ENCODE data around the gene ADRA1B. TPM values are rescaled to one million over a fixed set of nuclear protein-coding genes. Genes with fewer than 3 reads are reported as not detected.

Gene ADRA1B
- total and polyA plus RNA-seq, 10 of the 15 experiments (the other 5 are each of a cell fraction or from before 2014, with no cell fraction given), result 0.04 TPM; not detected in 9

- Histone ChIP-seq H3K4me1 (ENCODE audit: control insufficient read depth, insufficient read depth, low read length) (no peaks in the 10 kb centered on the region), H3K9ac (ENCODE audit: control insufficient read depth, insufficient read depth, low read length) (no peak overlapping the region), H3K27me3 (replicated peaks in 1 of 2; ENCODE audit: control insufficient read depth in 2 of 2, insufficient read depth in 2 of 2, low read length in 1 of 2) (peaks cover 6 to 10% of the 10 kb centered on the region in 2 experiments), H3K4me3 (no peak overlapping the region), H3K4me2 (ENCODE audit: control insufficient read depth, insufficient read depth) (no peak overlapping the region), H4K20me1 (ENCODE audit: control insufficient read depth, insufficient read depth) (no peaks in the 10 kb centered on the region), H3K27ac (ENCODE audit: control insufficient read depth, insufficient read depth) (no peak overlapping the region), H3K79me2 (ENCODE audit: control insufficient read depth, insufficient read depth, low read length) (no peaks in the 10 kb centered on the region), H3K36me3 (ENCODE audit: control insufficient read depth in 2 of 2, insufficient read depth in 2 of 2, low read length in 1 of 2) (no peaks in the 10 kb centered on the region), H2AFZ (ENCODE audit: control insufficient read depth, low read depth, low read length) (no peak overlapping the region), H3K9me3 (replicated peaks; ENCODE audit: control insufficient read depth, insufficient read depth, low read length) (no peaks in the 10 kb centered on the region)
- intact Hi-C loops (cut with micrococcal nuclease; ENCODE audit: unreplicated experiment) (loop anchor here (10.0 kb wide), 1 partner anchor 579 kb away; the partner anchor contains the start of gene IL12B), in situ Hi-C loops (cut with MboI) (loop anchor here (10.0 kb wide), 1 partner anchor 469 kb away; no protein-coding TSS in a partner anchor)
- no peak for TF ChIP-seq RELA (IDR thresholded peaks at IDR 0.05; ENCODE audit: borderline replicate concordance, partially characterized antibody)
- TF ChIP-seq YY1 (IDR thresholded peaks at IDR 0.05; ENCODE audit: low read depth, low read length), result no peak
- no peak for TF ChIP-seq CBX3 (IDR thresholded peaks at IDR 0.05; ENCODE audit: borderline replicate concordance, low read depth)
- no peak for TF ChIP-seq BHLHE40 (IDR thresholded peaks at IDR 0.05; ENCODE audit: borderline replicate concordance in 1 of 2, low read depth in 2 of 2, low read length in 1 of 2)
- TF ChIP-seq SUPT20H (IDR thresholded peaks at IDR 0.05; ENCODE audit: borderline replicate concordance, control insufficient read depth, low read depth, low read length), result no peak
- TF ChIP-seq, protein P1, sequence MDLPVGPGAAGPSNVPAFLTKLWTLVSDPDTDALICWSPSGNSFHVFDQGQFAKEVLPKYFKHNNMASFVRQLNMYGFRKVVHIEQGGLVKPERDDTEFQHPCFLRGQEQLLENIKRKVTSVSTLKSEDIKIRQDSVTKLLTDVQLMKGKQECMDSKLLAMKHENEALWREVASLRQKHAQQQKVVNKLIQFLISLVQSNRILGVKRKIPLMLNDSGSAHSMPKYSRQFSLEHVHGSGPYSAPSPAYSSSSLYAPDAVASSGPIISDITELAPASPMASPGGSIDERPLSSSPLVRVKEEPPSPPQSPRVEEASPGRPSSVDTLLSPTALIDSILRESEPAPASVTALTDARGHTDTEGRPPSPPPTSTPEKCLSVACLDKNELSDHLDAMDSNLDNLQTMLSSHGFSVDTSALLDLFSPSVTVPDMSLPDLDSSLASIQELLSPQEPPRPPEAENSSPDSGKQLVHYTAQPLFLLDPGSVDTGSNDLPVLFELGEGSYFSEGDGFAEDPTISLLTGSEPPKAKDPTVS (IDR thresholded peaks at IDR 0.05; ENCODE audit: low read depth, low read length), result no peak
- BruUV-seq (replicated peaks), result no TSS peak
- FAIRE-seq (no peak), ATAC-seq (no peak), DNase-seq (ENCODE audit: low read depth, low spot score) (no peak)
- SMC1A ChIA-PET (ENCODE audit: uncharacterized antibody, unreplicated experiment), result interaction anchor here (0.9 to 1.3 kb wide), 2 partner anchors 96 to 409 kb away, joined by 3 read pairs; no protein-coding TSS in a partner anchor
- CTCF ChIA-PET, result interaction anchor here (2.0 kb wide), 1 partner anchor 469 kb away, joined by 8 read pairs; no protein-coding TSS in a partner anchor
- POLR2A ChIA-PET, result no interaction called here
- RAD21 ChIA-PET (ENCODE audit: unreplicated experiment), result interaction anchor here (1.0 kb wide), 1 partner anchor 581 kb away, joined by 3 read pairs; no protein-coding TSS in a partner anchor
Observed at GRCh38 chr5:159913501-159913900, 2.8 kb upstream of the ADRA1B start.
